ENCODE results near the gene CDC42EP5.

DNA sequence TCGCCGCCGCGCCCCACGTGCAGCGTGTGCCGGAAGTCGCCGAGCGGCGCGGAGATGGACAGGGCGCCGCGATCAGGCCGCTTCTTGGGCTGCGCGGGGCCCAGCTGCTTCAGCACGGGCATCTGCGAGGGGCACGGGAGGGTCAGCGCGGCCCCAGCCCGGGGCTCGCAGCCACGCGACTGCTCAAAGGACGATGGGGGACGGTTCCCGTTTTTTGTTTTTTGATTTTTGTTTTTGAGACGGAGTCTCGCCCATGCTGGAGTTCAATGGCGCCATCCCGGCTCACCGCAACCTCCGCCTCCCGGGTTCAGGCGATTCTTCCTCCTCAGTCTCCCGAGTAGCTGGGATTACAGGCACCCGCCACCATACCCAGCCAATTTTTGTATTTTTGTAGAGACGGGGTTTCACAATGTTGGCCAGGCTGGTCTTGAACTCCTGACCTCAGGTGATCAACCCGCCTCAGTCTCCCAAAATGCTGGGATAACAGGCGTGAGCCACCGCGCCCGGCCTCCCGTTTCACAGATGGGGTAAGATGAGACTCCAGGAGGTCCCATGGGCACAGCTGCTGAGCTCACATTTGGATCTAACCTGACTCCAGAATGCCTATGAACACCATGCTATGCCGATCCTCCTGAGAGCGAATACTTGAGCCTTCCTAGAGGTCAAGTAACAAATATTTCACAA, 7.5 kb downstream of the CDC42EP5 start:
- TF ChIP-seq, protein P1, sequence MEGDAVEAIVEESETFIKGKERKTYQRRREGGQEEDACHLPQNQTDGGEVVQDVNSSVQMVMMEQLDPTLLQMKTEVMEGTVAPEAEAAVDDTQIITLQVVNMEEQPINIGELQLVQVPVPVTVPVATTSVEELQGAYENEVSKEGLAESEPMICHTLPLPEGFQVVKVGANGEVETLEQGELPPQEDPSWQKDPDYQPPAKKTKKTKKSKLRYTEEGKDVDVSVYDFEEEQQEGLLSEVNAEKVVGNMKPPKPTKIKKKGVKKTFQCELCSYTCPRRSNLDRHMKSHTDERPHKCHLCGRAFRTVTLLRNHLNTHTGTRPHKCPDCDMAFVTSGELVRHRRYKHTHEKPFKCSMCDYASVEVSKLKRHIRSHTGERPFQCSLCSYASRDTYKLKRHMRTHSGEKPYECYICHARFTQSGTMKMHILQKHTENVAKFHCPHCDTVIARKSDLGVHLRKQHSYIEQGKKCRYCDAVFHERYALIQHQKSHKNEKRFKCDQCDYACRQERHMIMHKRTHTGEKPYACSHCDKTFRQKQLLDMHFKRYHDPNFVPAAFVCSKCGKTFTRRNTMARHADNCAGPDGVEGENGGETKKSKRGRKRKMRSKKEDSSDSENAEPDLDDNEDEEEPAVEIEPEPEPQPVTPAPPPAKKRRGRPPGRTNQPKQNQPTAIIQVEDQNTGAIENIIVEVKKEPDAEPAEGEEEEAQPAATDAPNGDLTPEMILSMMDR (IDR thresholded peaks at IDR 0.05): no peak
- no peak for TF ChIP-seq POLR2A (IDR thresholded peaks at IDR 0.05)
- no peak for TF ChIP-seq EP300 (IDR thresholded peaks at IDR 0.05)
- no peak for TF ChIP-seq POLR2AphosphoS5 (IDR thresholded peaks at IDR 0.05)
